HG03159 (cell line): Measurements from ENCODE around the gene SMIM41.
A peak's percentile ranks its signal among the peaks of the same experiment; 100 is the strongest.

Source experiments
- ATAC-seq: cut with Tn5 transposase; IDR thresholded peaks from one replicate; pipeline ENCODE4 v1.9.1; 2021; ENCODE audit warnings: mild to moderate bottlenecking, moderate library complexity; ENCODE audit not compliant: unreplicated experiment

The SMIM41 gene

DNA sequence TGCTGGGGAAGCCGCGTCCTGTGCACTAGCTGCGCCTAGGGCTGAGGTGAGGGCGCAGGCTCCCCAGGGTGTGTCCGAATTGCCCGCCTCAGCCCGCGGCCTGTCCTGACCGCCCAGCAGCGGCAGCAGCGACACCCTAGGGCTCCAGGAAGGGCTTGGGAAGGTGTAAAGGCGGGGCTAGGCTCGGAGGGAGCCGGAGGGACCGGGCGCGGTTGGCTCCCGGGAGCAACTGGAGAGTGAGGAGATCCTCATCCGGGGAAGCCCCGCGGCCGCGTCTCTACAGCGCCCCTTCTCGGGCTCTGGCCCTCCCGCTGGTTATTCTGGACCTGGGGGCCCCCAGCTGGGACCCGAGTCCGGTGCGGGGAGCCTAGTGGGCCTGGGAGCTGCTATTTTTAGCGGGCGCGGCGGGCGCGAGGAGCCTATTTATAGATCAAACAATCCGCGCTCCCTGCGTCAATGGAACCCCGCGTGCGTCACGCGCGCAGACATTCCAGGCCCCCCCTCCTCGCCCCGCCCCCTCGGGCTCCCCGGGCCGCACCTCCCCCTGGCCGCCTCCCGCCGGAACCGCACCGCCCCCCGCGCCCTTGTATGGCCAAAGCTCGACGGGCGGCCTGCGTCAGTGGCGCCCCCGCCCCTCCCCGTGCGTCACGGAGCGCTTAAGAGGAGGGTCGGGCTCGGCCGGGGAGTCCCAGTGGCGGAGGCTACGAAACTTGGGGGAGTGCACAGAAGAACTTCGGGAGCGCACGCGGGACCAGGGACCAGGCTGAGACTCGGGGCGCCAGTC is 28.6 kb upstream of the SMIM41 start, which contains the start of gene NR4A1:
Gene NR4A1, plus strand, starts transcription at position 685 of the 784 bp plus-strand sequence. CDS start 2,887 bp downstream, outside the sequence.
- ATAC-seq, result peak; percentile 79

GRCh38 chr12:52052468-52053186 is 26.9 kb upstream of the SMIM41 start:
- no peak for ATAC-seq

- ATAC-seq, result no peak
Observed at GRCh38 chr12:52053536-52054209, 25.8 kb upstream of the SMIM41 start.

GRCh38 chr12:52054231-52054832 is 25.2 kb upstream of the SMIM41 start:
- no peak for ATAC-seq

GRCh38 chr12:52054833-52055730 is 24.4 kb upstream of the SMIM41 start:
- no peak for ATAC-seq

GRCh38 chr12:52055731-52056711 is 23.5 kb upstream of the SMIM41 start:
- no peak for ATAC-seq

- ATAC-seq, result no peak
Observed at GRCh38 chr12:52056801-52057637, 22.5 kb upstream of the SMIM41 start.

DNA sequence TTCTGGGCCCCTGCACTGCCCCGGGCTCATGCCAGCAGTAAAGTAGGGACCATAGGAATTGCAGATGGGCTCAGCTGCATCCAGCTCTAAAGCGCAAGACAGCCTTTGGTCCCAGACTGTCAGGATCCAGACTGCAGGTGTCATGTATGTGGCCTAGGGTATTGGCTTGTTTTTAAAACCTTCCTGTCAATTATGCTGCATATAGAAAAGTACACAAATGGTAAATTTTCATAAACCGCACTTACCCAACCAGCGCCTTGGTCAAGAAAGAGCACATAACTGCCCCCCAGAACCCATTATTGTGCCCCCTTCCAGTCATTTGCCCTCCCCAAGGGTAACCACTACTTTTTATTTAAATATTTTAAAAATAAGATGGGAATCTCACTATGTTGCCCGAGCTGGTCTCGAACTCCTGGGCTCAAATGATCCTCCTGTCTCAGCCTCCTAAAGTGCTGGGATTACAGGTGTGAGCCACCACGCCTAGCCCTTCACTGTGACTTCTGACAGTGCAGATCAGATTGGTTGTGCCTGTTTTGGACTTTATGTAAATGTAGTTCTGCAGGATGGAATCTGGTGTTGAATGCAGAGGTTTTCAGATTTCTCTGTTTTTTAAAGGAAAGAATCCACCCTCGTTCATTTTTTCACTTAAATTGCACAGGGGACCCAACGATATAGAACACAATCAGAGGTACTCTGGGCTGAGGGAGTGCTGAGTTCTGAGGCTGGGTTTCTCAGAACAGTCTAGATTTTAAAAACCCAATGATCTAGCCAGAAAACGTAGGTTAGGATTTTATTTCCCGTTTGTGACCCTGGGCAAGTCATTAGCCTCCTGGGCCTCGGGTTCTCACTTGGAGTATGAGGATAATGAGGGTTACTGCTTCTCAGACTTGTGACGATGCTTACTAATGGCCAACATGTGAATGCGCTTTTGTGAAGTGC is 21.6 kb upstream of the SMIM41 start:
- no peak for ATAC-seq

- no peak for ATAC-seq
Observed at GRCh38 chr12:52058631-52059361, 20.7 kb upstream of the SMIM41 start.

GRCh38 chr12:52059582-52060497 is 19.7 kb upstream of the SMIM41 start:
- ATAC-seq, result no peak

DNA sequence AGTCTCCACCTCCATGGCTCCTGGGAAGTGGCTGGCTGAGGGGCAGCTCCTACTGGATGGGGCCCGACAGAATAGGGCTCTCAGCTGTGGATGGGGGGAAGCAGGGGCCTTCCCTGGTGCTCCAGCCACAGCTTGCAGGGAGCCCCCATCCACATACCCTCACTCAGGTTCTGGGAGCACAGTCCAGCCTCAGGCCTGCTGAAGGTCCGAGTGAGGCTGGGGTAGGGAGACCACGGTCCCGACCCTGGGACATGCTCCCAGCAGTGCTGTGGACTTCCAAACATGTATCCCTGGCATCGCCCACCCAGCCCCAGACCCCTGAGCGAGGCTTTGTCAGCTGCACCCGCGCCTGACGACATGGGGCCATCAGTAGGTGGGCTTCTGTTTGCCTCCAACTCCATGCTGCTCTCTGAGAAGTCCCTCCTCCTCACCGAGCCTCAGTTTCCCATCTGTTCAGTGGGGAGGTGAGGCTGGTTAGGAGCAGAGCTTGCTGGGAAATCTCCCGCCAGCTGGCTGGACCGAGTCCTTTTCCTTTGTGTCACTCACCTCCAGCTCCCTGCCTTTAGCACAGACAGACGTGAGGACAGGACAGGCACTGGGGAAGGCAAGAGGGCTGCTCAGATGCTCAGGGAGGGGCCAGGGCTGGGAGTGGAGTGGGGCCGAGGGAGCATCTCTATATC is 18.9 kb upstream of the SMIM41 start:
- ATAC-seq, result no peak

- ATAC-seq, result no peak
Observed at GRCh38 chr12:52061470-52062166, 17.9 kb upstream of the SMIM41 start.

GRCh38 chr12:52062167-52063081 is 17.1 kb upstream of the SMIM41 start:
- ATAC-seq, result no peak
